ENCODE data around the gene RAB27B.

RAB27B gene

DNA sequence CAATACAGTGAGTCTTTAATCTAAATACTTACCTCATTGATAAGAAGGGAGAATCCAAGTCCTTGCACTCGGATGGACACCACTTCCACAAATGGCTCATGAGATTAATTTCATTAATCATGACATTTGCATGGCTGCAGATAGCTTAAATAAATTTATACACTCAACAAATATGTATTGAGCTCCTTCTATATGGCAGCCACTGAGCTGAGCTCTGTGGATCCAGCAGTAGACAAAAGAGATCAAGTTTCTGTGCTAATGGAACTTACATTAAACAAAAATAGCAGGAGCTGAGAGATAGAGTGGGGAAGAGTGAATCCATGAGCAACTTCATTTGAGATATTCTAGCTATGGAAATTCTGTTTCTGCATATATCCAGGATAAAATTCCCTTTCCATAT, 44.4 kb downstream of the RAB27B start:
- DNase-seq, result no peak

- DNase-seq, result no peak
Measured at GRCh38 chr18:54873884-54874255, 45.6 kb downstream of the RAB27B start.

DNA sequence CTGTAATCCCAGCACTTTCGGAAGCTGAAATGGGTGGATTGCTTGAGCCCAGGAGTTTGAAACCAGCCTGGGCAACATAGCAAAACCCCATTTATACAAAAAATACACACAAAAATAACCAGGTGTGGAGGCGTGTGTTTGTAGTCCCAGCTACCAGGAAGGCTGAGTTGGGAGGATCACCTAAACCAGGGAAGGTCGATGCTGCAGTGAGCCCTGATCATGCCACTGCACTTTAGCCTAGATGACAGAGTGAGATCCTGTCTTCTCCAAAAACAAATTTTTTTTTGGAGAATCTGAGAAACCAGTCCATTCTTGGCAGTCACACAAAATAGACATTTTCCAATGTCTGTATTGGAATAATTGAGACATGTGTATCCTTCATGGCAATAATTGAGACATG, 46.8 kb downstream of the RAB27B start:
- no peak for DNase-seq

DNA sequence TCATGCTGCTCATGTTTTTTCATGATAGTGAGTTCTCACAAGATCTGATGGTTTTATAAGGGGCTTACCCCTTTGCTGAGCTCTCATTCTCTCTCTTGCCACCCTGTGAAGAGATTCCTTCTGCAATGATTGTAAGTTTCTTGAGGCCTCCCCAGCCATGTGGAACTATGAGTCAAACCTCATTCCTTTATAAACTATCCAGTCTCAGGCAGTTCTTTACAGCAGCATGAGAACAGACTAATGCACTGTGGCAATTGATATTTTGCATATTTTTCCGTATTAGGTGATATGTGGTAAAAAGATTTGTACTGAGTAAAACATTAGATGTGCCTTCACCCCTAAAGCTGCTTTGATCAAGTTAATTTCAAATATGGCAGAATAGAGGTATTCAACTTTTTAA, 48.8 kb downstream of the RAB27B start:
- DNase-seq, result no peak

DNA sequence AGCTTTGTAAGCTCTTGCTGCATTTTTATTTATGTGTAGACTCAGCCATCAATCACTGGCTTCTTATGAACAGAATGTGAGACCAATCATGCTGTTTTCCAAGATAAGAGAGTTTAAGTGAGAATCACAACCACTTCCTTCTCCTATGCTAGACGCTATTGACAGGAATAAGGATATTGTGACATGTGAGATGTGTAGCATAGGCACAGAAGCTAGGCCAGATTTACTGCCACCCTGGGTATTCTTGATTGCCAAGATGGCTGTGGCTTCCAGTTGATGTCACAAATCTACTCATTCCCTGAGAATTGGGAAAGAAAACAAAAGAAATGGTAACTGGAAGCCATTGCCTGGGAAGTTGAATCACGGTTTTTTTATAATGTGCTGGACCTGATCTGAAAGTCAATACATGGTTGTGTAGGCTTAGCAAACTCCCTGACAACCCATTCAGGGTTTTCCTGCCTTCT, 49.9 kb downstream of the RAB27B start:
- no peak for DNase-seq

GRCh38 chr18:54878659-54879358, 50.5 kb downstream of the RAB27B start:
- no peak for DNase-seq

DNA sequence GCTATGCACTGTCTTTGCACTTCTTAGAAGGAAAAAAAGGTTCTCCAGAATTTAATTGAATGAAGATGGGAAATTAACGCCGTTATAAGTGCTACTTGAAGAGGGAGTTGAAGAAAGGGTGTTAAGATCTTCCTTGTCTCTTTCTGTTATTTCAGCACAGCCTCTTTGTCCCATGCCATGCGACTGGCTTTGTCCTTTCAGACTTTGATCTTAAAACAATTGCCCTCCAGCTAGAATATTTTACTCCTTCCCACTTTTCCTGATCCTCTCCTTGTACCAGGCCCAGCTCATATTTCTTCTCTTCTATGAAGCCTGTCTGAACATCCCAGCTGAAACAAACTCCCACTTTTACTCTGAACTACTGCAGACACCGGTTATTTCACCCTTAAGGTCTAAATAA, 51.4 kb downstream of the RAB27B start:
- DNase-seq, result no peak

DNA sequence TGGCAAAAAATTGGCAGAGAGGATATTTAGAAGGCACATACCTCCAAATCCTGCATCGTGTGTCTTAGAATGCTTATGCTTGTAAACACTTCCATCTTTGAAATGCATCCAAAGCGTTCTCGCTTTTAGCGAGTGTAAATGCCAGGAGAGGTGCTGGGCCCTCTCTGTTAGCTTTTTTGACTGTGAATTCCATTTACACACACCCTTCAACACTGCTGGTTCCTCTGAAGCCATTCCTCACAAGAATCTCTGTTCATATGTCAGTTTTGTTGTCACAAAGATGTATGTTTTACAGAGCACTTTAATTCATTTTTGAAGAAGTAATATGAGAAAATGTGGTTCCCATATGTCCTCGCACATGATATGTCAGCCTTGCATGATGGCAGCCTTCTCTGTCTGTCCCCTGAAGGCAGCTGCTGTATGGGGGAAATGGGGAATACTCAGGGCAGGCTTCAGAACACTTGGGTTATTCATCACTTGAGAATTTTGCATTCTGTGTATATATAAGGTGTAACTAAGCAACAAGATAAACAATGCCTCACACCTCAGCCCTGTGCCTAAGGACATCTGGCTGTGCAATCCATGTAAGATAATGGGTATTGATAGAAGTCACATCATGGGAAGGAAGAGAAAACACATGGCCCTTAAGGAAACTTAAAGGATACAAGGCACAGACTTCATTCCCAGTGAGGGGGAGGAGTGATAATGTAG, 52.3 kb downstream of the RAB27B start:
- DNase-seq, result no peak

DNA sequence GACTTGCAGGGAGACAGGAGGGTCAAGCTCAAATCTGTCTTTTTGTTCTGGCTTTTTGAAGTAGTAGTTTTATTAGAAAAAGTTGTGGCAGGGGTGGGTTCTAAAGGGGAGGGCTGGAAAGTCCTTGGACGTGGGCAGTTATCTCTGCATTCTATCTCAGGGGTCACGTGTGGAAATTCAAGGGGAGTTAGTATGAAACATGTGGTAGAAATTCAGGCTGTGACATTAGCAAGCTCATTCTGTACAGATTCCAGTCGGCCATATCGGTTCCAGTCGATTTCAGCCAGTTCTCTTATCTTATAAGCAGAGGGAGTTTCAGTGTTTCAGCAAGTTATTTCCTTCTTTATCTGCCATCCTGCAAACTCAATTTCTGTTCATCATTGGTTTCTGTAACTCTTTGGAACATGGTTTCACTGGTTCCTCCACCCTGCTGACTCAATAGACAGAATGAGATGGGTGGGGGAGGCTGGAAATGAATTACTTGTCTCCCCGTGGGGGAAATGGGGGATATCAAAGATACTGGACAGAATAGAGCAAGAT, 53.0 kb downstream of the RAB27B start:
- DNase-seq, result no peak

DNA sequence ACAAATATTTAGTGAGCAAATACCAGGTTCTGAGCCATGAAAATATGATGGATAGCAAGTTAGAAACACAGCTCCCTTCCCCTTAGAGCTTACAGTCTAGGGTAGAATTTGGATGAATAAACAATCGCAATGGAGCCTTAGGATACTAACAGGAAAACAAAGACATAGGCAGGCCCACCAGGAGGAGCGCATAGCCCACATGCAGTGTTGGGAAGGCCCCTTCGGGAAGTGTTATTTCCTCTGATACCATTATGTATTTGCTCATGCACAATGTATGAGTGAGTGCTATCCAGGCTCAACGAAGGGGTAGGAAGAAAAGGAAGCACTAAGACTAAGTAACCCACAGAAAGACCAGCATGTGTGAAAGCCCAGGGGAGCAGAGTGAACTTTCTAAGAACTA, 54.0 kb downstream of the RAB27B start:
- DNase-seq, result no peak

DNA sequence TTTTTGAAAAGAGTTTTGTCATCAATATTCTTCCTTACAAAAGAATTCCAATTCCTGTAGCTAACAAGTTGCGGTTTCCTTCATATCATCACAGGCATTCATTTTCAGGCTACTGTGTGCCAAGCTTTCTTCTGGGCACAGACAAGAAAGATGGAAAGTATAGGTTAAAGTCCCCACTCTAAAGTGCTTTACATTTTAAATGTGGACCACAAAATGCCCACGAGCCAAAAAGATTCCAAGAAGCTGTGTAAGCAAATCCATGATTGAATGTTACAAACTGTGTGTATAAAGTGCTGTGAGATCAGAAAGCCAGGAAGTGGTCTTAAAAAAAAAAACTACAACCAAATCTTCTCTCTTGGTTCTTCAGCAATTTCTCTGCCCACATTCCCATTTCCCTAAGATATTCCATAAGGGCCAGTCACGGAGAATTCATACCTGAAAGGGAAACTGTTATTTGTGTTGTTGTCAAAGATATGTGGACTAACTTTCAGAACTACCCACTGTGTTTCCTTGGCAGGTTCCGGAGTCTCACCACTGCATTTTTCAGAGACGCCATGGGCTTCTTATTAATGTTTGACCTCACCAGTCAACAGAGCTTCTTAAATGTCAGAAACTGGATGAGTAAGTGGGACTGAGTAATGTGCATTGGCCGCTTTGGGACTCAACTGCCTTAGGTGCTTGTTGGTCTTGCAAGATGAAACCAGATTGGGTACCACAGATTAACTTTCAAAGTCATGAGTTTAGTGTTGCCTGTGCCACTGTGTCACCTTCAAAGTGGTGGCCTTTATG, 55.7 kb downstream of the RAB27B start:
- DNase-seq, result no peak

DNA sequence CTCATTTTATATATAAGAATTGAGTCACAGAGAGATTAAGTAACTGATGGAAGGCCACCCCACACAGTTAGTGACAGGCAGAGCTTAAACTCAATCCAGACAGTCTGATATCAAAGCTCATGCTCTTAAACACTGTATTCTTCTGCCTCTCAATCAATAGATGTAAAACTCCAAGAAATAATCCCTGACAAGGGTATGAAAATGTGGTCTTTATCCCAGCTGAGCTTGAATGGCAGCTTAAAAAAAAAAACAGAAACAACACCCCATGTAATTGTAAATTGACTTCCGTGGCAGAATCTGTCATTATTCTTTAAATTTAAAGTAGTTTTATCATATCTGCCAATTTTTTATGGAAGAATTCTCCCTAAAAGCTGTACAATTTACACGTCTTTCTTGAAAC, 60.1 kb downstream of the RAB27B start:
- DNase-seq, result no peak

DNA sequence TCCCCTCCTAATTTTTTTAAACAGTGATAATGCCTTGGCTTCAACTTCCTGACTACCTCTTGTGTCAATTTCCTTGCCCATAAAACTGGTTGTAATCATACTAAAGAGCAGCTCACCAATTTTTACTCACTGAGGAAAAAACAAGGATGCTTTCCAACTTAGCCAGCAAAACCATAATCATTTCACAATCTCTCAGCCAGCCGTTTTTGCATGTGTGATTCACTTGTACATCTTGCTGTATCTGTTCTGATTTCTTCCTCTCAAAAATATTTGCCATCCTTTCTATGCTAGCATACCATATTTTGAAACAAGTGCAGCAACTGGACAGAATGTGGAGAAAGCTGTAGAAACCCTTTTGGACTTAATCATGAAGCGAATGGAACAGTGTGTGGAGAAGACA, 60.7 kb downstream of the RAB27B start:
- DNase-seq, result no peak

DNA sequence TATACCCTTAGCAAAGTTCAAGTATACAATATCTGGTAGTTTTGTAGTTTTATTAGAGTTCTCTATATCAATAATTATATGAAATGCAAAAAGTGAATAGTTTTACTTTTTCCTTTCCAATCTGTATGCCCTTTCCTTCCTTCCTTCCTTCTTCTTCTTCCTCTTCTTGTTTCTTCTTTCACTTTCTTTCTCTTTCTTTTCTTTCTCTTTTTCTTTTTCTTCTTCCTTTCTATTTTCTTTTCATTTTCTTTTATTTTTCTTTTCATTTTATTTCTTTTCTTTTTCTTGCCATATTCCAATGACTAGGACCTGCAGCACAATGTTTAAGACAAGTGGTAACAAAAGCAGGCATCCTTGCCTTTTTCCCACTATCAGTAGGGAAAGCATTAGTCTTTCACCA, 71.2 kb downstream of the RAB27B start:
- no peak for DNase-seq

DNA sequence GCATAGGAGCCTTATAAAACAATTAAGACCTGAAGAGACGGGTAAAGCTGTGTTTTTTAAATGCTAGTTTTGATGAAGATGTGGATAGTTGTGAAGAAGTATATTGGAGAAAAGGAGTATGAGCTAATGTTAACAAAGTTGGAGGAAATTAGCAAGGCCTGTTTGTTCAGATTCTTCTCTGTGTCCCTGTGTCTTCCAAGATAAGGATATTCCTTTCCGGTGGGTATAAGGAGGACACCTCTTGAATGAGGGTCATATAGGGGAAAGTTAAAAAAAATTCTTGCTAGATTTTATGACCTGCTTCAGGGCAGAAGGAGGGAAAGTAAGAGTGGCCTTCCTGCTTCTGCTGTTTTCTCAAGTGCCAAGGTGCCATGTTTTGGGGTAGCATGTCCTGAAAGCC, 72.0 kb downstream of the RAB27B start:
- DNase-seq, result no peak

DNA sequence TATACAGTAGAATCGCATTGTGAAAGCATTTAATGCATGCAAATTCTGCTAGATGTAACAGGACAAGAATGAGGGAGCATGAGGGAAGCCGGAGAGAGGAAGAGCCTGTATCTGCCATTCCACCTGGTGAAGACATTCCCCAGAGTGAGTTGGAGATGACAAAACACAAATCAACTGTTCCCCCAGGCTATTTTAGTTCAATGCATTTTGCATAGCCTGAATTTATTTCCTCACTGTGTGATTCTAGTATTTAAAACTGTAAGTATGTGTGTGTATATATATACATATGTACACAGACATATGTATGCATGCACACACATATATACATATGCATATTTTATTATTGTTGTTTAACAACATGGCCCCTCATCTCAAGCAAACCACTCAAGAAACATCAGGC, 76.3 kb downstream of the RAB27B start:
- DNase-seq, result no peak

GRCh38 chr18:54905629-54906028, 77.4 kb downstream of the RAB27B start:
- DNase-seq, result no peak

- no peak for DNase-seq
Measured at GRCh38 chr18:54906331-54907185, 78.3 kb downstream of the RAB27B start.

DNA sequence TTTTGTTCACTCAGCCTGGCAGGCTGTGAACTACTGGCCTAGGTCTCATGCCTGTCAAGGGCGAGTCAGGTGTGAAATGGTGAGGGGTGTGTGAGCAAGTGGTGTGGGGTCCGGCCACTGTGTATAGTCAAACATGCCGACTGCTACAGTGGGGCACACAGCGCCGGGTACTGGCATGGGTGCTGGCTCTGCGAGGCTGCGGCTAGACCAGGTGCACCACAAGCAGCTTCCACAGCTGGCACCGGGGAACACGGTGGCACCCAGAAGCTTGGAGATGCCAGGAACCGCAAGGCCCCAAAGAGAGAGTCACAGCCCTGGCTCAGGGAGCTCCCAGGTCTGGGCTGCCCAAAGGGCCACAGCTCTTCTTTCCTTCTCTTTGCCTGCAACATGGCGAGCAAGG, 81.3 kb downstream of the RAB27B start:
- DNase-seq, result no peak

GRCh38 chr18:54910161-54910919, 82.1 kb downstream of the RAB27B start:
- DNase-seq, result no peak

DNA sequence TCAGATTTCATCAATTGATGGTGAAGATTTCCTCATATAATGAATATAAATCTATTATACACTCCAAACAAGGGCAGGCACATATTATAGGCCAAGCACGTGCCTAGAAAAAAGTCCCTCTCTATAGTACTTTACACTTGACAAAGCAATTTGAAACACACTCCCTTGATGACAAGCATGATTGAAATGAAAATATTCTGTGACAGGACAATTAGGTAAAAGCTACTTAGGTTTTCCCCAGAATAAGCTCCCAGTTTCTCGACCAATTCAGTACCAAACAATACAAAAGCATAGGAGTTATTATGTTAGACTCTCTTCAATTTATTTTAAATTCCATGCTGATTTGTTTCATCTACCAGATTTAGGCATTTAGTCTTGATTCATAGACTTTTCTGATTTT, 83.3 kb downstream of the RAB27B start:
- no peak for DNase-seq

DNA sequence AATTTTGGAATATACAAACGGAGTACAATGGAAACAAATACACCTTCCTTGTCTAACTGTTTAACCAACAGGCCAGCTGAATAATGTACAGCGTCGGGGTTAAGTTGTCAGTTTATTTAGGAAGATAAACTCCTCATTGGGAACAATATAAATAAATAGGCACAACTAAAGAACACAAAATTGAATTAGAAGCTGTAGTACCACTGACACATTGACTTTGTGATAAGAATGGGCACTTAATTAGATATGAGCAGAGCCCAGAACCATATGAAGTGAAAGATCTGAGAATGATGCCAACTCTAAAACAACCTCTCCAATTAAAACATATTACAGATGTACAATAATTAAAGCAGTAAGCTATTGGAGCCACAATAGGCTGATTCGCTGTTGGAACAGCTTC, 86.5 kb downstream of the RAB27B start:
- DNase-seq, result no peak

Measured in activated CD4-positive, alpha-beta T cell treated with anti-CD3 and anti-CD28 coated beads, Interleukin-2, amount 50 U/mL, for 48 hours (primary cell).